GM21825 (cell line): ENCODE measurements around the gene NEDD4.
"Not testable (repeated sequence)": the region's sequence is repeated elsewhere in the genome, so short reads cannot be mapped to it uniquely, and the experiment has no call there.

Experiments
- ATAC-seq: cut with Tn5 transposase; IDR thresholded peaks from one replicate; pipeline ENCODE4 v1.9.1; 2021; ENCODE audit warnings: mild to moderate bottlenecking, moderate library complexity; ENCODE audit not compliant: unreplicated experiment

The NEDD4 gene

DNA sequence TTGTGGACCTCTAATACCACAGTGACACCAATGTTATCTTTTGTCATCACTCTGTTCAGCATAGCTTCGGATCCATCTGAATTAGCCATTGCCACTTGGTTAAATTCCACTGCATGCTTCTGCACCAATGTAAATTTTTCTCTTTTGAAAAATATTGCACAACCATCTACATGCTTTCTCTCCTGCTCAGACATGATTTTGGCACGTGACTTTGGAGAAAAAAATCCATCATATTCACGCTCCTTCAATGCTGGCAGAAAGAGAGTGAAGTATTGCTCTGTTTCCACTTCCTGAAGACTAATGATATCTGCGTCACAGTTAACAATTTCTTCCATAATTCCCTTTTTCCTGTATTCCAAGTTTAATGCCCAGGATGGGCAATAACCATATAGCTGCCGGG, 13.0 kb upstream of the NEDD4 start:
- ATAC-seq: not testable (repeated sequence)

- not testable (repeated sequence) for ATAC-seq
These were observed 10.9 kb upstream of the NEDD4 start for GRCh38 chr15:56004281-56004680.

- not testable (repeated sequence) for ATAC-seq
These were observed 10.4 kb upstream of the NEDD4 start for GRCh38 chr15:56003777-56004176.

DNA sequence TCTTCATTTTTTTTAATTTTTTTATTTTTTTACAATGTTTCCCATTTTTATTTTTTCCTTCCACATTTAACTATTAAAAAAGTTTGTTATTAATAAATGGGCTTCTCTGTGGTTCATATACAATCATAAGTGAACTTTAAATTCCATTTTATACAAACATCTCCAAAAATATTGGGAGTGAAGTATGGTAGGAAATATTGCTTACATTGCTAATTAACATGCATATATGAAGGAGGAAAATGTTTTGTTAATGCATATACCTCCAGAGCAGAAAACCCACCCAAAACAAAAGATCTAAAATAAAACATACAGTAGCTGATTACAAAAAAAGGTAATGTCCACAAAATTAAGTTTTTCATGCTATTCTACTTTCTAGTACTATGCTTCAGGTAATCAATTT, 9.9 kb upstream of the NEDD4 start:
- ATAC-seq: not testable (repeated sequence)

DNA sequence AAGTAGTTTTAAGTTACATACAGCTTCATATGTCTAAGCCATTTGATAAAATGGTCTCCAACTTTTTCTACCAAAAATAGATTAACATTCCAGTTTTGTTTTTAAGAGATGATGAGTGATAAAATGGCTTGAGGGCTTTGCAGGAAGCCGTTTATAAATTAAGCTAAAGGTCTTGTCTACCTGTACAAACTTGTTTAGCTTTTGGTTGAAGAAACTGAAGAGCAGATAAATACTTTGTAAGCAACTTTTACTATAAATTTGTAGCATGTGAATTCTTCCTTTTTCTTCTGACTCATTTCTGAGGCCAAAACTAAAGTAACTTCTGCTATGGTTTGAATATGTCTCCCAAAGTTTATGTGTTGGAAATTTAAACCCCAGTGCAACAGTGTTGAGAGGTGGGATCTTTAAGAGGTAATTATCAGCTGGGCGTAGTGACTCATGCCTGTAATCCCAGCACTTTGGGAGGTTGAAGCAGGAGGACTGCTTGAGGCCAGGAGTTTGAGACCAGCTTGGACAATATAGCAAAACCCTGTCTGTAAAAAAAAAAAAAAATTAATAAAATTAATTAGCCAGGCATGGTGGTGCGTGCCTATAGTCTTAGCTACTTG, 8.2 kb upstream of the NEDD4 start:
- no peak for ATAC-seq

GRCh38 chr15:55999658-56000057, 6.2 kb upstream of the NEDD4 start:
- no peak for ATAC-seq

GRCh38 chr15:55998478-55998877, 5.1 kb upstream of the NEDD4 start:
- ATAC-seq: no peak

DNA sequence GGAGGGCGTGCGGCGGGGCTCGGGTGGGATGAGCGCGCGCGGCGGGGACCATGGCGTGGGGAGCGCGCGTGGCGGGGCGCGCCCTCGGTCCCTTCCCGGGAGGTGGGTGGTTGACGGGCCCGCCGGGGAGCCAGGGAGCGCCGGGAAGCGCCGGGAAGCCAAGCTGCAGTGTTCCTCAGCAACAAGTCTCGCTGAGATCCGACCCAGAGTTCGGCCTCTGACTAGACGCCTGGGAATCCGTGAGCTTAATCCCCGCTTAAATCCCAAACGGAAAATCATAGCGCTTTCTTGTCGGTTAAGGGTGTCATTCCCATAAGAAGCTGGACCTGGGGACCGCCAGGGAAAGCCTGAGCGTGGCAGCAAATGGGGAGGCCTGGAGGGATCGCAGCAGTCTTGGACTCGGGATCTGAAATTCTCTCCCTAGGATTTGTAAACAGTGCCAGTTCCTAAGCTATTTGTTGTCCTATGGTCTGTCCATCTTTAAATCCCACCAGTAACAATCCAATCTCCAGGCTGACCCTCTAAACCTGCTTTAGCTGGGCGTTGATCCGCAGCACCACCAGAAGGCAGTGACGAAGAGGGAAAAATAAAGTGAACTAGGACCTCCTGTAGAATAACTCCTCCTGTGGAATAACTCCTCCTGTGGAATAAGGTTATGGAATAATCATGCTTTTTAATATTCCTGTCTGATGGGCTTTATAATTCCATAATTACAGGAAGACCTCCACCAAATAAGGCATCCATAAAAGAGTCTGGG, 570 bp upstream of the NEDD4 start:
- ATAC-seq: no peak

DNA sequence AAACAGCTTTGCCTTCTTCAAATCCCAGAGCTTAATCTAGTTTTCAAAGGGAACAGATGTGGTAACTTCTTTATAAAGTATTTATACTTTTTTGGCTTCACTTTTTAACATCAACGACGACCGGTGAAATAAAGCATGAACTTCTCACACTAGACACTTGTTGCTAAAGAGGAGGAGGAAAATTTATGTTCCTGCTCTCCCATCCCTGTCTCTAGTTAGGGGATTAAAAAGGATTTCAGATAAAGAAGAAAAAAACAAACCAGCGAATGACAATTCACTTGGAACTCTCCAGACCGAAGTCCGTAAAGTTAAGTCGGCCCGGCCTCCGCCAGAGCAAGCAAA, 672 bp downstream of the NEDD4 start:
- no peak for ATAC-seq

GRCh38 chr15:55991802-55992768, 1.3 kb downstream of the NEDD4 start:
- ATAC-seq: no peak

GRCh38 chr15:55990998-55991397, 2.4 kb downstream of the NEDD4 start:
- no peak for ATAC-seq

GRCh38 chr15:55990516-55990915, 2.9 kb downstream of the NEDD4 start:
- no peak for ATAC-seq

GRCh38 chr15:55989383-55989782, 4.0 kb downstream of the NEDD4 start:
- no peak for ATAC-seq

DNA sequence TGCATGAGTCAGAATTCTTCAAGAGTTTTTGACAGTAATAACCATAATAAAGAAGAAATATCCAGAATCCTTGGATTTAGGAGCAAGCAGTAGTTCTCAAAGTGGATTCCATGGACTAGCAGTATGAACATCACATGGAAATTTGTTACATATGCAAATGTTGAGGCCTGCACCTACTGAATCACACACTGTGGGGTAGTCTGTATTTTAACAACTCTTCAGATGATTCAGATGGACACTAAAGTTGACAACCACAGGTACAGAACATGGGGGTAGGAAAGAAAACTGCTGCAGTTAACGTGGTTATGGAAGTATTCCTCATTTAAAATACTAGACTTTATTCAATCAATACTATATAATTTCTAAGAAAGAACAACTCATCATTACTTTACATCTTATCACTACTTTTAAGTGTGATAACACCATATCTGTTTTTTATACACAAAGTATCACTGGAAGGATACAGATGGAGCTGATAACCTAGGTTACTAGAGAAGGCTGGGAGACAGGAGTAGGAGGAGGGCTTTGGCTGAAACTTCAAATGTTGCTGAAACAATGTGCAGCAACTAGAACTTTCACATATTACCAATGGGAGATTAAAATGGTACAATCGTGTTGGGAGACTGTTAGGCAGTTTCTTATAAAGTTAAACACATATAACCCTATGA, 11.7 kb downstream of the NEDD4 start:
- no peak for ATAC-seq

- ATAC-seq: no peak
These were observed 12.9 kb downstream of the NEDD4 start for GRCh38 chr15:55980511-55980910.

DNA sequence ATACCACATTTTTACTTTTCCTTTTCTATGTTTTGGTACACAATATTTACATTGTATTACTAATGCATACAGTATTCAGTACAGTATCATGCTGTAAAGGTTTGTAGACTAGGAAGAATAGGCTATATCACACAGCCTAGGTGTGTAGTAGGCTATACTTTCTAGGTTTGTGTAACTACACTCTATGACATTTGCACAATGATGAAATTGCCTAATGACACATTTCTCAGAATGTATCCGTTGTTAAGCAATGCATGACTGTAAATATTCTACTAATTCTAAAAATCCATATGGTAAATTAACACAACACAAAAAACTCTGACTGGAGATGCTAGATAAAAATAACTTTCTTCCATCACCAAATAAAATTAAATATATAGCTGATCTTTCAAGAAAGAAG, 16.2 kb downstream of the NEDD4 start:
- ATAC-seq: no peak

DNA sequence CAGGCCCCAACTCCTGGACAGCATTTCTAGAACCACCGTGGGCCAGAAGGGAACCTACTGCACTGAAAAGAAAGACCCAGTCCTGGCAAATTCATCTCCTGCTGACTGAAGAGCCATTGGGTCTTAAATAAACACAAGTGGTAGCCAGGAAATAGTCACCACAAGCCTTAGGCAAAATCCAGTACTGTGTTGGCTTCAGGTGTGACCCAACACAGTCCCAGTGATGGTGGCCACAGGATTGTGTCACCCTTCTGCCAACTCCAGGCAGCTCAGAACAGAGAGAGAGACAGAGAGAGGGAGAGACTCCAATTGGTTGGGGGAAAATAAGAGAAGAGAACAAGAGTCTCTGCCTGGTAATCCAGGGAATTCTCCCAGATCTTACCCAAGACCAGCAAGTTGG, 23.1 kb downstream of the NEDD4 start:
- no peak for ATAC-seq

DNA sequence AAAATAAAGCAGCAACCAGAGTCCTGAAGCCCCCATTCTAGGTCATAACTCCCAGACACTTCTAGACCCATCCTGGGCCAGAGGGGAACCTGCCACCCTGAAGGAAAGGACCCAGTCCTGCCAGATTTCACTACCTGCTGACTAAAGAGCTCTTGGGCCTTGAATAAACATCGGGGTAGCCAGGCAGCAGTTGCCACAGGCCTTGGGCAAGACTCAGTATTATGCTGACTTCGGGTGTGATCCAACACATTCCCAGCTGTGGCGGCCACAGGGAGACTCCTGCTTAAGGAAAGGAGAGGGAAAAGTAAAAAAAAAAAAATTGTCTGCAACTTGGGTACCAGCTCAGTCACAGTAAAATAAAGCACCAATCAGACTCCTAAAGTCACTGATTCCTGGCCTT, 23.8 kb downstream of the NEDD4 start:
- ATAC-seq: no peak

- ATAC-seq: no peak
These were observed 24.5 kb downstream of the NEDD4 start for GRCh38 chr15:55968923-55969322.

GRCh38 chr15:55965091-55965490, 28.3 kb downstream of the NEDD4 start:
- ATAC-seq: no peak

DNA sequence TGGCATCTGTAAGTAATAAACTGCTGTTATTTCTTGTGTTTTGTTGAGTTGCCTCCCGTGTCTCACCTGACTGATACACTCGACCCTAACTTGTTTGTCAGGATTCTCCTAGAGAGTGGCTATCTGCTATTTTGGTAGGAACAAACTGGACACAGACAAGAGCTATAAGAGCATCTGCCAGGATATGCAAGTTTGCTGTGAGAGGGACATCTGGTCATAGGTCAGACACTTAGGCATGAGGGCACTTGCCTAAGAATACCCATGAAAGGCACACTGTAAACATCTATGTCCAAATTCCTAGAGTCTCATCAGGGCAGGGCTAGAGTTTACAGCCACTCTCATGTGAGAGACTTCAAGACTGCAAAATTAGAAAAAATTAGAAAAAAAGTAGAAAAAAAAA, 32.5 kb downstream of the NEDD4 start:
- ATAC-seq: no peak
